ENCODE results near the gene TMEM145. TPM values are rescaled to one million over a fixed set of nuclear protein-coding genes. Genes with fewer than 3 reads are reported as not detected.

Gene TMEM145
- total RNA-seq, 2 experiments from 2014 or later: 0.34 to 1.0 TPM

GRCh38 chr19:42363614-42364346 lies 50.7 kb downstream of the TMEM145 start:
- POLR2A ChIA-PET: no interaction called here
- CTCF ChIA-PET: no interaction called here

GRCh38 chr19:42366673-42367072 lies 53.6 kb downstream of the TMEM145 start:
- POLR2A ChIA-PET: no interaction called here
- CTCF ChIA-PET: no interaction called here

- ChIA-PET CTCF (no interaction called here), POLR2A (no interaction called here)
Measured at GRCh38 chr19:42367929-42368328, 54.8 kb downstream of the TMEM145 start.

DNA sequence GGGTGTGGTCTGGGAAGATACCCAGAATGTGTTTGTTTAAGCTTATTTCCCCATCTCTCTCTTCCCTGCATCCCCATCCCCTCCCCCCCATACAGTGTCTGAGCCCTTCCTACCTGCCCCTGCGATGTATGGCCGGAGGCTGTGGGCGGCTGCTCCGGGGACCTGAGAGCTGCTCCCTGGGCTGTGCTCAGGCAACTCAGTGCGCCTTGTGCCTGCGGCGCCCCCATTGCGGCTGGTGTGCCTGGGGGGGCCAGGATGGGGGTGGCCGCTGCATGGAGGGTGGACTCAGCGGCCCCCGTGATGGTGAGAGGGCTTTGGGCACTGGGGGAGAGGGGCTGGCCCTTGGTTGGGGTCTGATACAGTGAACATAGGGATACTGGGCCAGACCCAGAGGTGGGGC lies 55.3 kb downstream of the TMEM145 start:
- POLR2A ChIA-PET: no interaction called here
- CTCF ChIA-PET: no interaction called here

- CTCF ChIA-PET: no interaction called here
- POLR2A ChIA-PET: no interaction called here
Measured at GRCh38 chr19:42368765-42369164, 55.7 kb downstream of the TMEM145 start.

- POLR2A ChIA-PET: no interaction called here
Measured at GRCh38 chr19:42369433-42370067, 56.4 kb downstream of the TMEM145 start.

DNA sequence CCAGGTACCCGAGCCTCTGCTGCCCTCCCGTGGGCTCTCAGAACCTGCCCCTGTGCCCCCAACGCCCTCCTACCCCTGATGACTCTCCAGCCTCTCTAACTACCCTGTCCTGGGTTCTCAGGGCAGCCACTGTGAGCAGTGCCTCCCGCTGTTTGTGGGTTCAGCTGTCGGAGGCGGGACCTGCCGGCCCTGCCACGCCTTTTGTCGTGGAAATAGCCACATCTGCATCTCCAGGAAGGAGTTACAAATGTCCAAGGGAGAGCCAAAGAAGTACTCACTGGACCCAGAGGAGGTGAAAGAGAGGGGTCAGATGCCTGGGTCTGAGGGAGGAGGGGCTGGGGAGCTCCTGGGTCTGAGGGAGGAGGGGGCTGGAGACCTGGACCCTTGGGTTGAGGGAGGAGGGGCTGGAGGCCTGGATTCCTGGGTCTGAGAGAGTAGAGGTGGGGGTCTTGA lies 57.0 kb downstream of the TMEM145 start:
- POLR2A ChIA-PET: no interaction called here
- CTCF ChIA-PET: no interaction called here

More at GRCh38 chr19:42369433-42370067, 56.4 kb downstream of the TMEM145 start:
- CTCF ChIA-PET: no interaction called here

- ChIA-PET CTCF (no interaction called here), POLR2A (no interaction called here)
Measured at GRCh38 chr19:42370626-42371175, 57.6 kb downstream of the TMEM145 start.

Other genes starting within 250 kb of the TMEM145 start
- gene GRIK5, start 243.1 kb upstream of the TMEM145 start, total RNA-seq: under 1 TPM; 0.59 TPM
- 10 to 100 TPM; 16.8 to 17.2 TPM for gene ZNF574, start 237.1 kb upstream of the TMEM145 start, total RNA-seq
- 10 to 100 TPM; 55.3 to 57.1 TPM for gene POU2F2, start 180.9 kb upstream of the TMEM145 start, total RNA-seq
- 10 to 100 TPM; 27.4 to 28.6 TPM for gene DEDD2, start 95.6 kb upstream of the TMEM145 start, total RNA-seq
- 10 to 100 TPM; 17.9 to 18.0 TPM for gene ZNF526, start 93.0 kb upstream of the TMEM145 start, total RNA-seq
- 10 to 100 TPM; 50.3 to 50.8 TPM for gene GSK3A, start 70.7 kb upstream of the TMEM145 start, total RNA-seq
- gene ERF, start 58.2 kb upstream of the TMEM145 start, total RNA-seq: 10 to 100 TPM; 70.0 to 70.8 TPM
- 10 to 100 TPM; 49.5 to 51.7 TPM for gene CIC, start 44.1 kb upstream of the TMEM145 start, total RNA-seq
- 1 to 10 TPM; 1.1 to 1.2 TPM for gene PRR19, start 11.2 kb upstream of the TMEM145 start, total RNA-seq
- gene PAFAH1B3, start 10.7 kb upstream of the TMEM145 start, total RNA-seq: 10 to 100 TPM; 43.1 to 48.5 TPM
- gene MEGF8, start 12.3 kb downstream of the TMEM145 start, total RNA-seq: 10 to 100 TPM in 1 of 2 experiments, 1 to 10 TPM in 1; 9.0 to 10.4 TPM
- gene CNFN, start 77.0 kb downstream of the TMEM145 start, total RNA-seq: not detected
- 10 to 100 TPM; 27.6 to 28.8 TPM for gene LIPE, start 114.1 kb downstream of the TMEM145 start, total RNA-seq
- gene CXCL17, start 129.6 kb downstream of the TMEM145 start, total RNA-seq: not detected
- gene CEACAM1, start 215.2 kb downstream of the TMEM145 start, total RNA-seq: 1 to 10 TPM in 1 of 2 experiments, under 1 TPM in 1; 0.55 to 1.2 TPM

Data from activated CD8-positive, alpha-beta memory T cell treated with anti-CD3 and anti-CD28 coated beads for 36 hours (primary cell).